ENCODE measurements around the gene FBXO2.
"Not testable (repeated sequence)": the region's sequence is repeated elsewhere in the genome, so short reads cannot be mapped to it uniquely, and the experiment has no call there.

Gene FBXO2

GRCh38 chr1:11643782-11644181, 10.4 kb downstream of the FBXO2 start:
- TF ChIP-seq, protein P1, sequence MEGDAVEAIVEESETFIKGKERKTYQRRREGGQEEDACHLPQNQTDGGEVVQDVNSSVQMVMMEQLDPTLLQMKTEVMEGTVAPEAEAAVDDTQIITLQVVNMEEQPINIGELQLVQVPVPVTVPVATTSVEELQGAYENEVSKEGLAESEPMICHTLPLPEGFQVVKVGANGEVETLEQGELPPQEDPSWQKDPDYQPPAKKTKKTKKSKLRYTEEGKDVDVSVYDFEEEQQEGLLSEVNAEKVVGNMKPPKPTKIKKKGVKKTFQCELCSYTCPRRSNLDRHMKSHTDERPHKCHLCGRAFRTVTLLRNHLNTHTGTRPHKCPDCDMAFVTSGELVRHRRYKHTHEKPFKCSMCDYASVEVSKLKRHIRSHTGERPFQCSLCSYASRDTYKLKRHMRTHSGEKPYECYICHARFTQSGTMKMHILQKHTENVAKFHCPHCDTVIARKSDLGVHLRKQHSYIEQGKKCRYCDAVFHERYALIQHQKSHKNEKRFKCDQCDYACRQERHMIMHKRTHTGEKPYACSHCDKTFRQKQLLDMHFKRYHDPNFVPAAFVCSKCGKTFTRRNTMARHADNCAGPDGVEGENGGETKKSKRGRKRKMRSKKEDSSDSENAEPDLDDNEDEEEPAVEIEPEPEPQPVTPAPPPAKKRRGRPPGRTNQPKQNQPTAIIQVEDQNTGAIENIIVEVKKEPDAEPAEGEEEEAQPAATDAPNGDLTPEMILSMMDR (IDR thresholded peaks at IDR 0.05; ENCODE audit: control insufficient read depth, extremely low read depth, insufficient read depth): no peak
- DNase-seq (ENCODE audit: low read depth): no peak
- H3K4me3 ChIP-seq (ENCODE audit: low read depth, low read length): no peak overlapping the region

DNA sequence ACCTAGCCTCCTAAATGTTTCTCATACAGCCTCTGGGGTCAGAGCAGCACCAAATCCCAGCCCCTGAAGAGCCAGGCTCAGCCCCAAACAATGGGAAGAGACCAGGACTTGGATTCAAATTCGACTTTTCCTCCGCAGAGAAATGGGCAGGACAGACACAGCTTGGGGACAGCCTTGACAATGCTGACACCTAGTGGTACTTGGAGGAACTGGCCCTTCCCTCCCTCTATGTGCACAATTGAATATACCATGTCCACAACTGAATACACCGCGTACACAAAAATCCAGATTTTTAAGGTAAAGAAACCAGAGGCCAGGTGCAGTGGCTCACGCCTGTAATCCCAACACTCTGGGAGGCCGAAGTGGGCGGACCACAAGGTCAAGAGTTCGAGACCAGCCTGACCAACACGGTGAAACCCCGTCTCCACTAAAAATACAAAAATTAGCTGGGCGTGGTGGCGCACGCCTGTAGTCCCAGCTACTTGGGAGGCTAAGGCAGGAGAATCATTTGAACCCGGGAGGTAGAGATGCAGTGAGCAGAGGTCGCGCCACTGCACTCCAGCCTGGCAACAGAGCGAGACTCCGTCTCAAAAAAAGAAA, 11.7 kb downstream of the FBXO2 start:
- TF ChIP-seq, protein P1 (IDR thresholded peaks at IDR 0.05; ENCODE audit: control insufficient read depth, extremely low read depth, insufficient read depth): peak; percentile 99
- H3K4me3 ChIP-seq (ENCODE audit: low read depth, low read length): not testable (repeated sequence)
- DNase-seq (ENCODE audit: low read depth): peak; percentile 21

- TF ChIP-seq, protein P1 (IDR thresholded peaks at IDR 0.05; ENCODE audit: control insufficient read depth, extremely low read depth, insufficient read depth): no peak
- DNase-seq (ENCODE audit: low read depth): no peak
- no peak overlapping the region for H3K4me3 ChIP-seq (ENCODE audit: low read depth, low read length)
These were observed 12.4 kb downstream of the FBXO2 start for GRCh38 chr1:11641776-11642305.

DNA sequence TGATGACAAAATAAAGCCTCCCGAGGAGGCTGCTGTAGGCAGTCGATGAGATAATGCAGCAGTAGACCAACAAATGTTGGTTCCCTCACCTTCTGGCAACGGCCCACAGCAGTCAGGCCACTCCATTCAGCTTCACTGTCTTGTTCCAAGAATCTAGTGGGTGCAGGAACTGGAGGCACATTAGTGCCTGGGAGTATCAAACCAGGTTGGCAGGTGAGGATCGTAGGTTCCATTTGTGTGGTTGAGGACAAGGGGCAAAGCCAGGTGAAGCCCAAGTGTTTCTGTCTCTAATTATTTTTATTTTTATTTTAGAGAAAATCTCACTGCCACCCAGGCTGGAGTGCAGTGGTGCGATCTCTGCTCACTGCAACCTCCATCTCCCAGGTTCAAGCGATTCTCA, 13.3 kb downstream of the FBXO2 start:
- DNase-seq (ENCODE audit: low read depth): no peak
- TF ChIP-seq, protein P1 (IDR thresholded peaks at IDR 0.05; ENCODE audit: control insufficient read depth, extremely low read depth, insufficient read depth): no peak
- H3K4me3 ChIP-seq (ENCODE audit: low read depth, low read length): no peak overlapping the region

DNA sequence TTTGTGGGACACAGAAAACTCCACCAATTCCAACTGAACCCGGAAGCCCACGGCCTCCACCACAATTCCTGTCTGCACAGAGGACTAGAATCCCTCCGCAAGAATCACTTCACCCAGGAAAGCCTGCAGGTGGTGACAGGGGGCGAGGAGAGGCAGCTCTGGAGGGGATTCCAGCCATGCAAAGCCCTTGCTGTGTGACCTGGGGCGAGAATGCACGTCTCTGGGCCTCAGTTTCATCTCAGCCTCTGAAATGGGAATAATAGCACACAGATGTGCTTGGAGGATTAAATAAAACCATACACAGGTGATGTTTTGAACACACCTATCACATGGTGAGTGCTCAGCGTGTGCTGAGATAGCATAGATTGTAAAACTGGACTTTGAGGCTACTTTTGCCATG, 14.1 kb downstream of the FBXO2 start:
- TF ChIP-seq, protein P1 (IDR thresholded peaks at IDR 0.05; ENCODE audit: control insufficient read depth, extremely low read depth, insufficient read depth): no peak

GRCh38 chr1:11639372-11639771, 14.9 kb downstream of the FBXO2 start:
- H3K4me3 ChIP-seq (ENCODE audit: low read depth, low read length): no peak overlapping the region
- no peak for DNase-seq (ENCODE audit: low read depth)
- TF ChIP-seq, protein P1 (IDR thresholded peaks at IDR 0.05; ENCODE audit: control insufficient read depth, extremely low read depth, insufficient read depth): no peak

More for the DNA sequence above, 14.1 kb downstream of the FBXO2 start:
- H3K4me3 ChIP-seq (ENCODE audit: low read depth, low read length): no peak overlapping the region
- no peak for DNase-seq (ENCODE audit: low read depth)

GRCh38 chr1:11638121-11638520, 16.1 kb downstream of the FBXO2 start:
- DNase-seq (ENCODE audit: low read depth): no peak
- H3K4me3 ChIP-seq (ENCODE audit: low read depth, low read length): no peak overlapping the region
- TF ChIP-seq, protein P1 (IDR thresholded peaks at IDR 0.05; ENCODE audit: control insufficient read depth, extremely low read depth, insufficient read depth): no peak

Data from LNCaP clone FGC (cell line).